Measurements from ENCODE around the gene GSTM2.

GRCh38 chr1:109642626-109643025 is 25.2 kb upstream of the GSTM2 start:
- no peak for TF ChIP-seq CTCF (IDR thresholded peaks at IDR 0.05 in 2 of 3, conservative IDR thresholded peaks at IDR 0.05 in 1 of 3; ENCODE audit: borderline replicate concordance in 1 of 3, insufficient read depth in 1 of 3, low read depth in 2 of 3, low read length in 2 of 3)
- TF ChIP-seq EZH2 (IDR thresholded peaks at IDR 0.05) = no peak
- TF ChIP-seq POLR2AphosphoS5 (IDR thresholded peaks at IDR 0.05; ENCODE audit: low read depth, low read length) = no peak
- no peak for TF ChIP-seq ZNF274 (IDR thresholded peaks at IDR 0.05; ENCODE audit: low read depth, low read length)
- no peak for TF ChIP-seq REST (IDR thresholded peaks at IDR 0.05; ENCODE audit: low read depth)
- TF ChIP-seq ATF3 (IDR thresholded peaks at IDR 0.05) = no peak
- TF ChIP-seq POLR2A (IDR thresholded peaks at IDR 0.05; ENCODE audit: borderline replicate concordance, extremely low read depth, insufficient read depth, insufficient read length) = no peak
